Panc1 (cell line): Measurements from ENCODE around the gene FRMD4A.
"Not testable (repeated sequence)": the region's sequence is repeated elsewhere in the genome, so short reads cannot be mapped to it uniquely, and the experiment has no call there.

ENCODE experiments used
- POLR2AphosphoS5 ChIP-seq: IDR thresholded peaks from 2 replicates; pipeline ENCODE4 v1.6.1; 2012; ENCODE audit warnings: mild to moderate bottlenecking, low read depth, low read length, moderate library complexity
- TF ChIP-seq, protein P1 (sequence below): fragments of 450-650 bp; IDR thresholded peaks from 2 replicates; pipeline ENCODE4 v1.5.1; 2017; ENCODE audit warnings: mild to moderate bottlenecking

DNA sequence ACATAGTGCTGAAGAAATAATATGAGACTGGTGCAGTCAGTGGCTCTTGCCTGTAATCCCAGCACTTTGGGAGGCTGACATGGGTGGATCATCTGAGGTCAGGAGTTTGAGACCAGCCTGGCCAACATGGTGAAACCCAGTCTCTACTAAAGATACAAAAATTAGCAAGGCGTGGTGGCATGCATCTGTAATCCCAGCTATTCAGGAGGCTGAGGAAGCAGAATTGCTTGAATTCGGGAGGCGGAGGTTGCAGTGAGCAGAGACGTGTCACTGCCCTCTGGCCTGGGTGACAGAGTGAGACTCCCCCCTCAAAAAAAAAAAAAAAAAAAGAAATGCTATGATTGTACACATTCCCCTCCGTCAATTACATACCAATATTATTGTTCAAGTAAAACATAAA, 615.1 kb downstream of the FRMD4A start:
- TF ChIP-seq, protein P1, sequence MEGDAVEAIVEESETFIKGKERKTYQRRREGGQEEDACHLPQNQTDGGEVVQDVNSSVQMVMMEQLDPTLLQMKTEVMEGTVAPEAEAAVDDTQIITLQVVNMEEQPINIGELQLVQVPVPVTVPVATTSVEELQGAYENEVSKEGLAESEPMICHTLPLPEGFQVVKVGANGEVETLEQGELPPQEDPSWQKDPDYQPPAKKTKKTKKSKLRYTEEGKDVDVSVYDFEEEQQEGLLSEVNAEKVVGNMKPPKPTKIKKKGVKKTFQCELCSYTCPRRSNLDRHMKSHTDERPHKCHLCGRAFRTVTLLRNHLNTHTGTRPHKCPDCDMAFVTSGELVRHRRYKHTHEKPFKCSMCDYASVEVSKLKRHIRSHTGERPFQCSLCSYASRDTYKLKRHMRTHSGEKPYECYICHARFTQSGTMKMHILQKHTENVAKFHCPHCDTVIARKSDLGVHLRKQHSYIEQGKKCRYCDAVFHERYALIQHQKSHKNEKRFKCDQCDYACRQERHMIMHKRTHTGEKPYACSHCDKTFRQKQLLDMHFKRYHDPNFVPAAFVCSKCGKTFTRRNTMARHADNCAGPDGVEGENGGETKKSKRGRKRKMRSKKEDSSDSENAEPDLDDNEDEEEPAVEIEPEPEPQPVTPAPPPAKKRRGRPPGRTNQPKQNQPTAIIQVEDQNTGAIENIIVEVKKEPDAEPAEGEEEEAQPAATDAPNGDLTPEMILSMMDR: not testable (repeated sequence)
- TF ChIP-seq POLR2AphosphoS5: not testable (repeated sequence)
